ENCODE results near the gene ZKSCAN5. TPM values are rescaled to one million over a fixed set of nuclear protein-coding genes. Genes with fewer than 3 reads are reported as not detected.
"Not testable (repeated sequence)": the region's sequence is repeated elsewhere in the genome, so short reads cannot be mapped to it uniquely, and the experiment has no call there.

Gene ZKSCAN5
- total RNA-seq, 1 experiment from 2014 or later = 10.2 TPM

DNA sequence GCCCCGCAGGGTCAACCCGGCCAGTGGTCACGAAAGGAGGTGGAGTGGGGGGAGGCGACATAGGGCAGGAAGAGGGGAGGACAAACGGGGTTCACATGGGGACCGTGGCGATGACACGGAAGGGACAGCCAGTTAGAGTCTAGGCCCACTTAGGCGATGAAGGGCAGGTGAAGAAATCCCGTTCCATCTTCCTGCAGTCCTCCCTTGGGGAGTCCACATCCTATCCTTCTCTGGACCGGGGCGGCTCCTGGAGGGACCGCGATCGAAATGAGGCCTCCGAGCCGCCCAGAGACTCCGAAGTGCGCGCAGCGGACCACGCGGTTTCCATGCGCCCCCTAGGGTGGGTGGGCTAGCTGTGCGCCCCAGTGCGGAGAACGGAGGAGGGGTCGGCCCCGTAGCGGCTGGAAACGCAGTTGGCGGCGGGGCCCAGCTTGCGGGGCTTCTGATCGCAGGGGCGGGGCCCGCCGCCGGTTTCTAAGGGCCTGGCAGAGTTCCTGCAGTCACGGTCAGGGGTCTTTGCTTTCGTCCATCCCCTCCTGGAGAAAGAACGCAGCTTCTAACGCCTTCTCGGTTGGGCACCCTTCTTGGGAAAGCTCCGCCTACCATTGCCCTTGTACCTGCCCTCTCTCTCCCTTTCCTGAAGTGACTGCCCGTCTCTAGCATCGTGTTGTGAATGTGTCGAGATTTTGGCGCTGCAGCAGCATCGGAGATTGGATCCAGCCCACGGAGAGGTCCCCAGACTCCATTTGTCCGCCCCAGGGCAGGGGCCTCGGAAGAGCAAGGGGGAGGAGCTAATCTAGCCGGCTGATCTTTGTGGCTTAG is 75.7 kb downstream of the ZKSCAN5 start:
- no peak for TF ChIP-seq REST (IDR thresholded peaks at IDR 0.05; ENCODE audit: low read depth)
- TF ChIP-seq ZFX (IDR thresholded peaks at IDR 0.05) = no peak
- TF ChIP-seq YY1 (IDR thresholded peaks at IDR 0.05; ENCODE audit: extremely low read depth, insufficient replicate concordance, low read depth, low read length) = no peak
- TF ChIP-seq, protein P1, sequence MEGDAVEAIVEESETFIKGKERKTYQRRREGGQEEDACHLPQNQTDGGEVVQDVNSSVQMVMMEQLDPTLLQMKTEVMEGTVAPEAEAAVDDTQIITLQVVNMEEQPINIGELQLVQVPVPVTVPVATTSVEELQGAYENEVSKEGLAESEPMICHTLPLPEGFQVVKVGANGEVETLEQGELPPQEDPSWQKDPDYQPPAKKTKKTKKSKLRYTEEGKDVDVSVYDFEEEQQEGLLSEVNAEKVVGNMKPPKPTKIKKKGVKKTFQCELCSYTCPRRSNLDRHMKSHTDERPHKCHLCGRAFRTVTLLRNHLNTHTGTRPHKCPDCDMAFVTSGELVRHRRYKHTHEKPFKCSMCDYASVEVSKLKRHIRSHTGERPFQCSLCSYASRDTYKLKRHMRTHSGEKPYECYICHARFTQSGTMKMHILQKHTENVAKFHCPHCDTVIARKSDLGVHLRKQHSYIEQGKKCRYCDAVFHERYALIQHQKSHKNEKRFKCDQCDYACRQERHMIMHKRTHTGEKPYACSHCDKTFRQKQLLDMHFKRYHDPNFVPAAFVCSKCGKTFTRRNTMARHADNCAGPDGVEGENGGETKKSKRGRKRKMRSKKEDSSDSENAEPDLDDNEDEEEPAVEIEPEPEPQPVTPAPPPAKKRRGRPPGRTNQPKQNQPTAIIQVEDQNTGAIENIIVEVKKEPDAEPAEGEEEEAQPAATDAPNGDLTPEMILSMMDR (IDR thresholded peaks at IDR 0.05 in 2 of 3, conservative IDR thresholded peaks at IDR 0.05 in 1 of 3; ENCODE audit: borderline replicate concordance in 1 of 3, insufficient read depth in 1 of 3, low read depth in 2 of 3, low read length in 2 of 3) = no peak
- TF ChIP-seq POLR2AphosphoS5 (IDR thresholded peaks at IDR 0.05; ENCODE audit: low read depth, low read length) = no peak
- no peak for TF ChIP-seq ZNF274 (IDR thresholded peaks at IDR 0.05; ENCODE audit: low read depth, low read length)
- no peak for TF ChIP-seq SP1 (IDR thresholded peaks at IDR 0.05; ENCODE audit: low read depth)
- TF ChIP-seq SIN3A (IDR thresholded peaks at IDR 0.05; ENCODE audit: low read depth) = no peak
- no peak for TF ChIP-seq EGR1 (IDR thresholded peaks at IDR 0.05; ENCODE audit: low read depth)
- TF ChIP-seq EZH2phosphoT487 (IDR thresholded peaks at IDR 0.05; ENCODE audit: borderline replicate concordance) = no peak
- no peak for TF ChIP-seq TCF7L2 (IDR thresholded peaks at IDR 0.05; ENCODE audit: borderline replicate concordance, extremely low read depth, insufficient read depth, insufficient read length)
- TF ChIP-seq CEBPB (IDR thresholded peaks at IDR 0.05; ENCODE audit: low read depth) = no peak
- TF ChIP-seq FOSL1 (IDR thresholded peaks at IDR 0.05; ENCODE audit: low read depth) = no peak
- TF ChIP-seq RAD21 (IDR thresholded peaks at IDR 0.05; ENCODE audit: low read depth) = no peak
- TF ChIP-seq, protein P2, sequence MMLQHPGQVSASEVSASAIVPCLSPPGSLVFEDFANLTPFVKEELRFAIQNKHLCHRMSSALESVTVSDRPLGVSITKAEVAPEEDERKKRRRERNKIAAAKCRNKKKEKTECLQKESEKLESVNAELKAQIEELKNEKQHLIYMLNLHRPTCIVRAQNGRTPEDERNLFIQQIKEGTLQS (IDR thresholded peaks at IDR 0.05) = no peak
- POLR2A ChIA-PET = no interaction called here
- CTCF ChIA-PET = interaction anchor here (0.6 kb wide), 1 partner anchor 13 kb away, joined by 5 read pairs; no protein-coding TSS in a partner anchor
- Histone ChIP-seq H3K4me2 (ENCODE audit: low read length) (no peak overlapping the region), H3K9me3 (ENCODE audit: control insufficient read depth in 1 of 2, insufficient read depth in 1 of 2, low read depth in 1 of 2, low read length in 2 of 2) (no peaks in the 10 kb centered on the region), H3K36me3 (ENCODE audit: control insufficient read depth in 1 of 2, insufficient read depth in 2 of 2, low read length in 2 of 2) (no peaks in the 10 kb centered on the region), H3K27me3 (ENCODE audit: insufficient read depth, low read length) (no peaks in the 10 kb centered on the region), H3K4me3 (replicated peaks in 1 of 2; ENCODE audit: low read depth in 1 of 2, low read length in 2 of 2) (no peak overlapping the region), H4K20me1 (ENCODE audit: insufficient read depth) (no peaks in the 10 kb centered on the region), H2AFZ (ENCODE audit: low read depth, low read length, poor library complexity, severe bottlenecking) (no peak overlapping the region), H3K27ac (ENCODE audit: low read depth, low read length) (no peak overlapping the region), H3K9me2 (ENCODE audit: insufficient read depth) (no peaks in the 10 kb centered on the region), H3K79me2 (ENCODE audit: insufficient read depth, low read length) (no peaks in the 10 kb centered on the region), H3K9ac (ENCODE audit: low read length) (no peak overlapping the region), H3K4me1 (ENCODE audit: control insufficient read depth in 1 of 2, insufficient read depth in 2 of 2, low read length in 2 of 2) (no peaks in the 10 kb centered on the region)
- RAD21 ChIA-PET (ENCODE audit: low non-redundant PET in 1 of 2, low total read pairs in 2 of 2, uncharacterized antibody in 2 of 2, unreplicated experiment in 2 of 2) = no interaction called here
- ATAC-seq = no peak
- DNase-seq (ENCODE audit: low read depth, low spot score) = no peak
- no TSS peak for BruUV-seq (replicated peaks)
- intact Hi-C loops (cut with micrococcal nuclease) = no loop called here

GRCh38 chr7:99580778-99581332 is 76.4 kb downstream of the ZKSCAN5 start:
- H2AFZ ChIP-seq (ENCODE audit: low read depth, low read length, poor library complexity, severe bottlenecking); DNase-seq (ENCODE audit: low read depth, low spot score); H3K9me3 ChIP-seq (ENCODE audit: control insufficient read depth in 1 of 2, insufficient read depth in 1 of 2, low read depth in 1 of 2, low read length in 2 of 2); H3K36me3 ChIP-seq (ENCODE audit: control insufficient read depth in 1 of 2, insufficient read depth in 2 of 2, low read length in 2 of 2); POLR2A ChIA-PET; H3K4me2 ChIP-seq (ENCODE audit: low read length); H4K20me1 ChIP-seq (ENCODE audit: insufficient read depth); H3K79me2 ChIP-seq (ENCODE audit: insufficient read depth, low read length); H3K9me2 ChIP-seq (ENCODE audit: insufficient read depth); H3K4me3 ChIP-seq (replicated peaks in 1 of 2; ENCODE audit: low read depth in 1 of 2, low read length in 2 of 2); ATAC-seq; intact Hi-C loops (cut with micrococcal nuclease); CTCF ChIA-PET; H3K9ac ChIP-seq (ENCODE audit: low read length); BruUV-seq (replicated peaks); RAD21 ChIA-PET (ENCODE audit: low non-redundant PET in 1 of 2, low total read pairs in 2 of 2, uncharacterized antibody in 2 of 2, unreplicated experiment in 2 of 2); H3K27me3 ChIP-seq (ENCODE audit: insufficient read depth, low read length); H3K4me1 ChIP-seq (ENCODE audit: control insufficient read depth in 1 of 2, insufficient read depth in 2 of 2, low read length in 2 of 2); H3K27ac ChIP-seq (ENCODE audit: low read depth, low read length): not testable (repeated sequence)

Measured in HCT116 (cell line).